Immature natural killer cell (primary cell): ENCODE data around the gene AGPAT3. TPM values are rescaled to one million over a fixed set of nuclear protein-coding genes. Genes with fewer than 3 reads are reported as not detected.

Source experiments
- DNase-seq, 3 donors: peaks; one replicate each; pipeline ENCODE4 v3.0.0; 2022; ENCODE audit warnings: mixed read lengths in 1 of 3
- H3K27ac Mint-ChIP-seq, 6 donors: one replicate each; pipeline ENCODE4 v1.8.0; 2020; ENCODE audit warnings: mixed read lengths in 6 of 6, mild to moderate bottlenecking in 5 of 6, inconsistent platforms in 4 of 6, moderate library complexity in 3 of 6
- H3K27me3 Mint-ChIP-seq, 3 donors: one replicate each; pipeline ENCODE4 v1.8.0; 2020 to 2021; ENCODE audit warnings: low read depth in 3 of 3, mild to moderate bottlenecking in 3 of 3, mixed read lengths in 3 of 3, moderate library complexity in 3 of 3, inconsistent platforms in 1 of 3
- H3K36me3 Mint-ChIP-seq, 3 donors: one replicate each; pipeline ENCODE4 v1.8.0; 2020; ENCODE audit warnings: mixed read lengths in 3 of 3, inconsistent platforms in 2 of 3, mild to moderate bottlenecking in 2 of 3
- H3K4me1 Mint-ChIP-seq, 2 donors: one replicate each; pipeline ENCODE4 v1.8.0; 2020; ENCODE audit warnings: inconsistent platforms in 2 of 2, mild to moderate bottlenecking in 2 of 2, mixed read lengths in 2 of 2, moderate library complexity in 1 of 2
- H3K4me3 Mint-ChIP-seq, 5 donors: one replicate each; pipeline ENCODE4 v1.8.0; 2020; ENCODE audit warnings: mild to moderate bottlenecking in 5 of 5, mixed read lengths in 5 of 5, inconsistent platforms in 3 of 5, moderate library complexity in 3 of 5
- H3K9me3 Mint-ChIP-seq, 6 donors: one replicate each; pipeline ENCODE4 v1.8.0; 2020; ENCODE audit warnings: mild to moderate bottlenecking in 6 of 6, mixed read lengths in 6 of 6, inconsistent platforms in 4 of 6, moderate library complexity in 3 of 6
- polyA plus RNA-seq, 3 donors: library from polyadenylated mRNA; unstranded; fragments of 300-500 nt; fragmentation: Illumina TruSeq; gene quantifications; one replicate each; pipeline ENCODE4 v1.2.3, GENCODE V29; 2021

Gene AGPAT3
- polyA plus RNA-seq, 3 donors from 2014 or later: 5.6 to 11.8 (median 9.5) TPM

- no peak for DNase-seq
- Mint-ChIP-seq H3K36me3 (peaks cover 6 to 13% (median 12%) of the 10 kb centered on the region in 3 donors), H3K27ac (no peak overlapping the region), H3K9me3 (no peaks in the 10 kb centered on the region), H3K27me3 (peaks cover 0 to 1% (median 0%) of the 10 kb centered on the region in 3 donors), H3K4me3 (no peak overlapping the region), H3K4me1 (peaks cover 8 to 27% of the 10 kb centered on the region in 2 donors)
Measured at GRCh38 chr21:43874085-43874805, 9.2 kb downstream of the AGPAT3 start.

- Mint-ChIP-seq H3K36me3 (peaks cover 4 to 13% (median 10%) of the 10 kb centered on the region in 3 donors), H3K4me3 (no peak overlapping the region), H3K9me3 (no peaks in the 10 kb centered on the region), H3K27me3 (peaks cover 0 to 4% (median 0%) of the 10 kb centered on the region in 3 donors), H3K4me1 (peaks cover 27 to 35% of the 10 kb centered on the region in 2 donors), H3K27ac (no peak overlapping the region)
- no peak for DNase-seq
Measured at GRCh38 chr21:43876605-43877004, 11.6 kb downstream of the AGPAT3 start.

GRCh38 chr21:43877936-43878575, 13.0 kb downstream of the AGPAT3 start:
- Mint-ChIP-seq H3K36me3 (peaks cover 4 to 9% (median 6%) of the 10 kb centered on the region in 3 donors), H3K9me3 (no peaks in the 10 kb centered on the region), H3K27ac (no peak overlapping the region), H3K27me3 (peaks cover 0 to 4% (median 0%) of the 10 kb centered on the region in 3 donors), H3K4me1 (peaks cover 25 to 28% of the 10 kb centered on the region in 2 donors), H3K4me3 (no peak overlapping the region)
- no peak for DNase-seq

GRCh38 chr21:43879348-43880110, 14.5 kb downstream of the AGPAT3 start:
- H3K27ac Mint-ChIP-seq: peak overlapping the region in 1 of 6 donors; percentile 73
- H3K4me1 Mint-ChIP-seq: peaks cover 27 to 31% of the 10 kb centered on the region in 2 donors
- no peak overlapping the region for H3K4me3 Mint-ChIP-seq

GRCh38 chr21:43880111-43880985, 15.3 kb downstream of the AGPAT3 start:
- no peak for DNase-seq
- peak overlapping the region in 2 of 5 donors; percentile 8 to 38 for H3K4me3 Mint-ChIP-seq
- H3K9me3 Mint-ChIP-seq: peaks cover 0 to 1% (median 0%) of the 10 kb centered on the region in 6 donors
- peaks cover 2 to 7% (median 6%) of the 10 kb centered on the region in 3 donors for H3K36me3 Mint-ChIP-seq
- peaks cover 30 to 36% of the 10 kb centered on the region in 2 donors for H3K4me1 Mint-ChIP-seq
- peak overlapping the region in 3 of 6 donors; percentile 28 to 73 (median 69) for H3K27ac Mint-ChIP-seq
- H3K27me3 Mint-ChIP-seq: peaks cover 0 to 4% (median 0%) of the 10 kb centered on the region in 3 donors

More at GRCh38 chr21:43879348-43880110, 14.5 kb downstream of the AGPAT3 start:
- Mint-ChIP-seq H3K27me3 (peaks cover 0 to 4% (median 0%) of the 10 kb centered on the region in 3 donors), H3K36me3 (peaks cover 4 to 9% (median 6%) of the 10 kb centered on the region in 3 donors), H3K9me3 (peaks cover 0 to 1% (median 0%) of the 10 kb centered on the region in 6 donors)
- no peak for DNase-seq

GRCh38 chr21:43881283-43881682, 16.3 kb downstream of the AGPAT3 start:
- H3K27me3 Mint-ChIP-seq: peaks cover 0 to 3% (median 0%) of the 10 kb centered on the region in 3 donors
- H3K4me1 Mint-ChIP-seq: peaks cover 30 to 38% of the 10 kb centered on the region in 2 donors
- peaks cover 0 to 6% (median 3%) of the 10 kb centered on the region in 3 donors for H3K36me3 Mint-ChIP-seq
- peak overlapping the region in 2 of 5 donors; percentile 19 to 56 for H3K4me3 Mint-ChIP-seq
- H3K27ac Mint-ChIP-seq: peak overlapping the region in 3 of 6 donors; percentile 21 to 73 (median 28)
- peaks cover 0 to 1% (median 0%) of the 10 kb centered on the region in 6 donors for H3K9me3 Mint-ChIP-seq
- peak; percentile 40 to 46 (median 44) for DNase-seq

- no peak for DNase-seq
- H3K4me3 Mint-ChIP-seq: no peak overlapping the region
- H3K36me3 Mint-ChIP-seq: peaks cover 0 to 6% (median 3%) of the 10 kb centered on the region in 3 donors
- peaks cover 0 to 4% (median 0%) of the 10 kb centered on the region in 3 donors for H3K27me3 Mint-ChIP-seq
- peak overlapping the region in 1 of 6 donors; percentile 37 for H3K27ac Mint-ChIP-seq
- peaks cover 0 to 1% (median 0%) of the 10 kb centered on the region in 6 donors for H3K9me3 Mint-ChIP-seq
- peaks cover 30 to 38% of the 10 kb centered on the region in 2 donors for H3K4me1 Mint-ChIP-seq
Measured at GRCh38 chr21:43881935-43882334, 16.9 kb downstream of the AGPAT3 start.

GRCh38 chr21:43882952-43883545, 18.0 kb downstream of the AGPAT3 start:
- H3K4me1 Mint-ChIP-seq: peaks cover 30 to 38% of the 10 kb centered on the region in 2 donors
- peaks cover 0 to 4% (median 0%) of the 10 kb centered on the region in 3 donors for H3K27me3 Mint-ChIP-seq
- DNase-seq: no peak
- H3K27ac Mint-ChIP-seq: peak overlapping the region in 1 of 6 donors; percentile 50
- peaks cover 0 to 1% (median 0%) of the 10 kb centered on the region in 6 donors for H3K9me3 Mint-ChIP-seq
- H3K36me3 Mint-ChIP-seq: peaks cover 0 to 6% (median 3%) of the 10 kb centered on the region in 3 donors
- no peak overlapping the region for H3K4me3 Mint-ChIP-seq

GRCh38 chr21:43884012-43884860, 19.2 kb downstream of the AGPAT3 start:
- Mint-ChIP-seq H3K9me3 (peaks cover 0 to 1% (median 0%) of the 10 kb centered on the region in 6 donors), H3K4me1 (peaks cover 30 to 38% of the 10 kb centered on the region in 2 donors), H3K36me3 (peaks cover 0 to 3% (median 3%) of the 10 kb centered on the region in 3 donors), H3K27ac (peak overlapping the region in 1 of 6 donors; percentile 49), H3K27me3 (peaks cover 0 to 4% (median 0%) of the 10 kb centered on the region in 3 donors), H3K4me3 (no peak overlapping the region)
- DNase-seq: no peak

GRCh38 chr21:43884861-43885417, 19.9 kb downstream of the AGPAT3 start:
- Mint-ChIP-seq H3K27me3 (peaks cover 0 to 4% (median 0%) of the 10 kb centered on the region in 3 donors), H3K4me1 (peaks cover 29 to 32% of the 10 kb centered on the region in 2 donors), H3K27ac (peak overlapping the region in 1 of 6 donors; percentile 49), H3K4me3 (no peak overlapping the region), H3K36me3 (peaks cover 0 to 3% (median 0%) of the 10 kb centered on the region in 3 donors), H3K9me3 (peaks cover 0 to 1% (median 0%) of the 10 kb centered on the region in 6 donors)
- no peak for DNase-seq

GRCh38 chr21:43885721-43886120, 20.7 kb downstream of the AGPAT3 start:
- Mint-ChIP-seq H3K36me3 (peaks cover 0 to 3% (median 0%) of the 10 kb centered on the region in 3 donors), H3K4me1 (peaks cover 22 to 26% of the 10 kb centered on the region in 2 donors), H3K27ac (no peak overlapping the region), H3K9me3 (peaks cover 0 to 1% (median 0%) of the 10 kb centered on the region in 6 donors), H3K4me3 (no peak overlapping the region), H3K27me3 (peaks cover 0 to 2% (median 0%) of the 10 kb centered on the region in 3 donors)
- no peak for DNase-seq
